ENCODE measurements around the gene FRS3. TPM values are rescaled to one million over a fixed set of nuclear protein-coding genes. Genes with fewer than 3 reads are reported as not detected.

The FRS3 gene
- total RNA-seq, 4 donors from 2014 or later: 1.3 to 6.5 (median 4.0) TPM

GRCh38 chr6:41801380-41801779 is 21.7 kb upstream of the FRS3 start:
- ATAC-seq: no peak
- WGBS, 2 donors (ENCODE audit: low coverage in 1 of 2): 56 to 61% methylated on average over 2 of the region's 2 CpGs
- Histone ChIP-seq H3K4me1 (no peaks in the 10 kb centered on the region), H3K4me3 (no peak overlapping the region), H3K36me3 (peaks cover 0 to 42% of the 10 kb centered on the region in 2 donors), H3K9me3 (no peaks in the 10 kb centered on the region), H3K27me3 (no peaks in the 10 kb centered on the region), H3K27ac (no peak overlapping the region)
- TF ChIP-seq CTCF (IDR thresholded peaks at IDR 0.05) (no peak), POLR2AphosphoS5 (IDR thresholded peaks at IDR 0.05) (no peak), EP300 (IDR thresholded peaks at IDR 0.05) (no peak), POLR2A (IDR thresholded peaks at IDR 0.05) (no peak)

- Histone ChIP-seq H3K27me3 (no peaks in the 10 kb centered on the region), H3K9me3 (no peaks in the 10 kb centered on the region), H3K36me3 (peaks cover 0 to 47% of the 10 kb centered on the region in 2 donors), H3K4me1 (no peaks in the 10 kb centered on the region), H3K4me3 (no peak overlapping the region), H3K27ac (no peak overlapping the region)
- TF ChIP-seq POLR2AphosphoS5 (IDR thresholded peaks at IDR 0.05): no peak
- TF ChIP-seq POLR2A (IDR thresholded peaks at IDR 0.05): no peak
- no peak for TF ChIP-seq EP300 (IDR thresholded peaks at IDR 0.05)
- no peak for TF ChIP-seq CTCF (IDR thresholded peaks at IDR 0.05)
- ATAC-seq: no peak
- 83 to 86% methylated on average over 1 to 2 of the region's 2 CpGs for WGBS, 2 donors (ENCODE audit: low coverage in 1 of 2)
These were observed 19.8 kb upstream of the FRS3 start for GRCh38 chr6:41799559-41799911.

- Histone ChIP-seq H3K36me3 (peaks cover 0 to 52% of the 10 kb centered on the region in 2 donors), H3K4me3 (no peak overlapping the region), H3K4me1 (no peaks in the 10 kb centered on the region), H3K27ac (no peak overlapping the region), H3K27me3 (no peaks in the 10 kb centered on the region), H3K9me3 (no peaks in the 10 kb centered on the region)
- no peak for ATAC-seq
- 90 to 100% methylated on average over 3 to 7 of the region's 7 CpGs for WGBS, 2 donors (ENCODE audit: low coverage in 1 of 2)
- TF ChIP-seq EP300 (IDR thresholded peaks at IDR 0.05) (no peak), POLR2A (IDR thresholded peaks at IDR 0.05) (no peak), CTCF (IDR thresholded peaks at IDR 0.05) (no peak), POLR2AphosphoS5 (IDR thresholded peaks at IDR 0.05) (no peak)
These were observed 19.3 kb upstream of the FRS3 start for GRCh38 chr6:41798901-41799558.

- WGBS, 2 donors (ENCODE audit: low coverage in 1 of 2): 75 to 88% methylated on average over 2 of the region's 2 CpGs
- TF ChIP-seq EP300 (IDR thresholded peaks at IDR 0.05) (no peak), POLR2AphosphoS5 (IDR thresholded peaks at IDR 0.05) (no peak), POLR2A (IDR thresholded peaks at IDR 0.05) (no peak), CTCF (IDR thresholded peaks at IDR 0.05) (no peak)
- Histone ChIP-seq H3K27ac (no peak overlapping the region), H3K27me3 (no peaks in the 10 kb centered on the region), H3K9me3 (no peaks in the 10 kb centered on the region), H3K36me3 (peaks cover 0 to 77% of the 10 kb centered on the region in 2 donors), H3K4me3 (no peak overlapping the region), H3K4me1 (no peaks in the 10 kb centered on the region)
- no peak for ATAC-seq
These were observed 16.8 kb upstream of the FRS3 start for GRCh38 chr6:41796474-41796873.

- Histone ChIP-seq H3K4me1 (peaks cover 0 to 11% (median 8%) of the 10 kb centered on the region in 3 donors), H3K27ac (no peak overlapping the region), H3K9me3 (no peaks in the 10 kb centered on the region), H3K4me3 (no peak overlapping the region), H3K36me3 (peaks cover 0 to 82% of the 10 kb centered on the region in 2 donors), H3K27me3 (no peaks in the 10 kb centered on the region)
- ATAC-seq: no peak
- WGBS, 2 donors (ENCODE audit: low coverage in 1 of 2): 83% methylated on average over 4 of the region's 4 CpGs; no CpG with 5 or more reads in 1 of the 2 donors
- TF ChIP-seq POLR2A (IDR thresholded peaks at IDR 0.05): no peak
- no peak for TF ChIP-seq POLR2AphosphoS5 (IDR thresholded peaks at IDR 0.05)
- no peak for TF ChIP-seq CTCF (IDR thresholded peaks at IDR 0.05)
These were observed 12.3 kb upstream of the FRS3 start for GRCh38 chr6:41791984-41792383.
